GM19043 (cell line): ENCODE measurements around the gene PAPSS2.
"Not testable (repeated sequence)": the region's sequence is repeated elsewhere in the genome, so short reads cannot be mapped to it uniquely, and the experiment has no call there.

Experiments
- ATAC-seq: cut with Tn5 transposase; IDR thresholded peaks from one replicate; pipeline ENCODE4 v1.9.1; 2021; ENCODE audit warnings: low read depth; ENCODE audit not compliant: unreplicated experiment

PAPSS2 gene

DNA sequence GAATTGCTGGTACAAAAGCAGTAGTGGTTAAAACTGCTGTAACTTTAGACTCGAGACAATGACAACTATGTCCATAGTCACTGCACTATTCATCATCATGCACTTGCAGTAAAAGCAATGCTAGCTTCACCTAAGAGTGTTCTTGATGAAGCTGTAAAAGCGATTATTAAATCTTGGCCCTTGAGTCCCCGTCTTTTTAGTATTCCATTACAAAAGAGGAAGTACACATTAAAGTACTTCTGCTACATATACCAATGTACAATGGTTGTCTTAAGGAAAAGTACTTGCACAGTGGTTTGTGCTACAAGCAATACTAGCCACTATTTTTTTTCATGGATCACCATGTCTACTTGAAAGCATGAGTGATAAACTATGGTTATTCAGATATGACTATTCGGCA, 80.0 kb downstream of the PAPSS2 start:
- ATAC-seq, result no peak

DNA sequence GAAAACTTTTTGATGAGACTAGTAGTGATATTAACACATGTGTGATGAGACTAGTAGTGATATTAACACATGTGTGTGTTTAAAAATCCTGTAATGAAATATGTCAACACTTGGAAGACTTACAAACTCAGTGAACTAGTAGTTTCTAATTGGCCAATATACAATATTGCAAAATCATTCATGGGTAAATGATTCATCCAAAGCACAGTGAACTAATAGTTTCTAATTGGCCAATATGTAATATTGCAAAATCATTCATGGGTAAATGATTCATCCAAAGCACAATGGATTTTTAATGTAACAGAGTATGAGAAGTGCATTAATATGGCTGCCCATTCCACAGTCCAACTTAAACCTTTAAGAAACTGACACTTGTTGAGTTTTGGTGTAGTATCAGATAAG, 80.6 kb downstream of the PAPSS2 start:
- ATAC-seq, result no peak

DNA sequence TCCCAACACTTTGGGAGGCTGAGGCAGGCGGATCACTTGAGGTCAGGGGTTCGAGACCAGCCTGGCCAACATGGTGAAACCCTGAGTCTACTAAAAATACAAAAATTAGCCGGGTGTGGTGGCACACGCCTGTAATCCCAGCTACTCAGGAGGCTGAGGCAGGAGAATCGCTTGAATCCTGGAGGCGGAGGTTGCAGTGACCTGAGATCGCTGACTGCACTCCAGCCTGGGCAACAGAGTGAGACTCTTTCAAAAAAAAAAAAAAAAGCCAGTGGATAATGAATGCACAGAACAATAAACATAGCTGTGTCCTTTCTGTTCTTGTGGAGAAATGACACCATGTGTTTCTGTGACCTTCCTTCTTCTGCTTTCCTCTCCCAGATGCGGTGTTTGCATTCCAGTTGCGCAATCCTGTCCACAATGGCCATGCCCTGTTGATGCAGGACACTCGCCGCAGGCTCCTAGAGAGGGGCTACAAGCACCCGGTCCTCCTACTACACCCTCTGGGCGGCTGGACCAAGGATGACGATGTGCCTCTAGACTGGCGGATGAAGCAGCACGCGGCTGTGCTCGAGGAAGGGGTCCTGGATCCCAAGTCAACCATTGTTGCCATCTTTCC, 83.4 kb downstream of the PAPSS2 start:
- not testable (repeated sequence) for ATAC-seq

DNA sequence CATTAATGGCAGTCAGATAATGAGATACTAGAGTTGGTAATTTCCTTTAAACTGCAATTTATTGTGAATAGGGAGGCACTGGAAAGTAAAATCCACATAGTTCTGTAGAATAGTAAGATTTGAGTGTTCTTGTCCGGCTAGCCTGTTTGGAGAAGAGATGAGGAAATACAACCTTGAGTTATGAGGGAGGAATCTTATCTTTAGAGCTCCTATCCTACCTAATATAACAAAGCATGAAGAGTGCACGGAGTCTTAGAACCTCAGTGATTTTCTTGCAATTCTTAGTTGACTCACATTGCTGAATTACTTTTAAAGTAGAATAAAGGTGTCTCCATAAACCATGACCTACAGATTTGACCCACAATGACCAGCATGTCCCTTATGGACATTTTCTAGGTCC, 84.9 kb downstream of the PAPSS2 start:
- no peak for ATAC-seq

DNA sequence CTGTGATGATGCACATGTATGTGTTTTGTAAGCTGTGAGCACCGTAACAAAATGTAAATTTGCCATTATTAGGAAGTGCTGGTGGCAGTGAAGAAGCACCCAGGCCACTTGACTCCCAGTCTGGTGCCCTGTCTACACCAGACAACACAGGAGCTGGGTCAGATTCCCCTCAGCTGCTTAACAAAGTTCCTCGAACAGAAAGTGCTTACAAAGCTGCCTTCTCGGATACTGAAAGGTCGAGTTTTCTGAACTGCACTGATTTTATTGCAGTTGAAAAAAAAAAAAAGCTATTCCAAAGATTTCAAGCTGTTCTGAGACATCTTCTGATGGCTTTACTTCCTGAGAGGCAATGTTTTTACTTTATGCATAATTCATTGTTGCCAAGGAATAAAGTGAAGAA, 87.2 kb downstream of the PAPSS2 start:
- no peak for ATAC-seq

DNA sequence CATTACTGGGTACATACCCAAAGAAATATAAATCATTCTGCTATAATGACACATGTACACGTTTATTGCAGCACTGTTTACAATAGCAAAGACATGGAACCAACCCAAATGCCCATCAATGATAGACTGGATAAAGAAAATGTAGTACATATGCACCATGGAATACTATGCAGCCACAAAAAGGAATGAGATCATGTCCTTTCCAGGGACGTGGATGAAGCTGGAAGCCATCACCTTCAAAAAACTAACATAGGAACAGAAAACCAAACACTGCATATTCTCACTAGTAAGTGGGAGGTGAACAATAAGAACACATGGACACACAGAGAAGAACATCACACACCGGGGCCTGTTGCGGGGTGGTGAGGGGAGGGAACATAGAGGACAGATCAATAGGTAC, 88.6 kb downstream of the PAPSS2 start:
- not testable (repeated sequence) for ATAC-seq

DNA sequence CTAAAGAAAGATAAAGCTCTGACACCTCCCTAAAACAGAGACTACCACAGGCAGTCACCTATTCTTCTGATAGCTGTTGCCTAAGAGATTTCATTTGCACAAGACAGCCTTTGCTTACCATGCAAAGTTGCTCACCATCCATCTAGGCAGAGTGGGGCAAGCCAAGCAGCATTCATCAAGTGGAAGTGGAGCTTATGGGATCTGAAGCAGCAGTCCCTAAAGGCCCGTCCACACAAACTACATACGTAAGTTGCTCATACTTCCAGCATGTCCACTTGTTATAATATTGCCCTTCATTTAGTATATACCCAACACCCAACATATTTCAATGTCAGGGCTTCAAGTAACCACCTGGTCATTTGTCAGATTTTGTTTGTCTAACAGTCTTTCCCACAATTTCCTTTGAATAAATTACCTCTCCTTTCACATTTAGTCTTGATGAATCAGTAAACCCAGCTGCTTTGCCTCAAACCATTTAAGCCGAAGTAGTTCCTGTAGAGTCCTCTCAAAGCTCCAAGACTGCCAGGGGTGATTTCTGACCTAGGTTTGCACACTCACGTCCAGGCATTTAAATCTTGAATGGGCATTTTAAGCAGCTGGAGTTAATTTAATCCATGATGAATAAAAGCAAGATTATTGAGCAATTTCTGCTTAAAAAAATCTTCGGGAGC, 90.5 kb downstream of the PAPSS2 start:
- no peak for ATAC-seq

DNA sequence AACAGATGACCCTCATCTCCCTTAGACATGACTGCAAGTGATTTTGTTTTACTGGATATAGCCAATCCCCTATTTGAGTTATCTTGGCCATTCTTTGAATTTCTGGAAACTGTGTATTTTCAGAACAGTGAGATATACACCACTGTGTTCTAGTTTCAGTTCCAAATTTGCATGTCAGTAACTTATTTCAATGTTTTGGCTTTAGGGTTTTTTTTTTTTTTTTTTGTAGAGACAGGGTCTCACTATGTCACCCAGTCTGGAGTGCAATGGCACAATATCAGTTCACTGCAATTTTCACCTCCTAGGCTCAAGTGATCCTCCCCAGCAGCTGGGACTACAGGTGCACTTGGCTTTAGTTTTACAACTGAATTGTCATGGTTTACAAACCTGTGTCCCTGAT, 91.1 kb downstream of the PAPSS2 start:
- peak; percentile 63 for ATAC-seq

DNA sequence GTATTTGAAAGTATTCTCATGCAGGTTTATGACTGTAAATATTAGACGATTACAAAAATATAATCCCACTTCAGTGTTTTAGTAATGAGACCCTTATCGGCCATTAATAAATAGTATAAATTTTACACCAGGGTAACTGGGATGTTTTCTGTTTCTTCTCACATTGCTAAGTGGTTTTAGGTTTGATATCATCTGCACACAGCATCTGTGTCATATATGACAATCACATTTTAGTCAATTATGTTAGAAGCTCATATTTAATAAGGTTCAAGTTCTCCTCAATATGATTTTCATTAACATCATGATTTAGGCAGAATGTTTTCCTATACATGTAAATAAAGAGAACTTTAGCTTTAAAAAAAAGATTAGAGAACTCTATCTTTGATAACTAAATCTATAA, 91.6 kb downstream of the PAPSS2 start:
- ATAC-seq, result no peak

DNA sequence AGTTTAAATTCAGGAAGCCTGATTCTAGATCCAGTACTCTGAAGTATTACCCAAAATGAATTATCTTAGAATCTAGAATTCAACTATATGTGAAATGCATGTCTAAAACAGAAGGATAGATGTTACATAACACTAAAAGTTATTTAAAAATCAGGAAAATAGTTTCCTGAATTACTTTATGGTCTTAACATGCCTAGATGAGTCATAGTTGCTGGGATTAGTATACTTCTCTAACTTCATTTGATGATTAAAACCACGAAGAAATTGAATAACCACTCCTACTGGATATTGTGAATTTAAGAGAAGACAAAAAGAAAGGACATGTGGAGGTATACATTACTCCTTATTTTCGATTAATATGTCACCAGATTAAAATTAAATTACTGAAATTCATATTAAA, 92.9 kb downstream of the PAPSS2 start:
- ATAC-seq, result no peak

DNA sequence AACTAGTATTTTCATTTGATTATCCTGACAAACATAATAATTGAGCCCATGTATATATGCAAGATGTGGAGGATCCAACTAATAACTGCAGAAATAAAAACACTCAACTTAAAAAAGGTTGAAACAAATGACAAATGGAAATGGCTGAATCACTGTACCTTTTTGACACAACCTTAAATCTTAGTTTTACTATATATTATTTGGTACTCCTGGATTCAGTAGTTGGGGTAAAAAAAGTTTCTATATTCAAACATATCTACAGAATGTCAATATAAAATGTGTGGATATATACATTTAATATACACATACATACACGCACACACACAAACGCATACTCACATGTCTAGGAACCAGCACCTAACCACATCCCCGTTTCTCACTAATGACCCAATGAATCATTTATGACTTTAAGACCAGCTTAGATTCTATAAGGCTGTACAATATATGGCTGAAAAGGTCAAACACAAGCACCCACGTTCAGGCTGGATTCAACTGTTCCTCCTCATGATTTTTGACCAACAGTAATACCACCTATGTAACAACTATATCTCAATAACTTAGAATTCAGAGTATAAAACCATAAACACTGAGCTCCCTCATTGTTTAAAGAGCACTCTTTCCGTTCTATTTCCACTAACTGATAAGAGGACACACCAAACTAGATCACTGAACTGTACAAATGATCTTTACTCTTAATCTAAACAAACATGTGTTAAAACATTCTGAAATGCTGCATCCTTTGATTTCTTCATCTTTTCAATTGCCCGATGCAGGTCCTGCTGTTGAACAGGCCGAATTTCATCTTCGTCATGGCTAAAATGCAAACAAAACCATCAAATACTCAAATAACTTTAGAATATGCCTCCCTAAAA, 94.6 kb downstream of the PAPSS2 start:
- no peak for ATAC-seq

DNA sequence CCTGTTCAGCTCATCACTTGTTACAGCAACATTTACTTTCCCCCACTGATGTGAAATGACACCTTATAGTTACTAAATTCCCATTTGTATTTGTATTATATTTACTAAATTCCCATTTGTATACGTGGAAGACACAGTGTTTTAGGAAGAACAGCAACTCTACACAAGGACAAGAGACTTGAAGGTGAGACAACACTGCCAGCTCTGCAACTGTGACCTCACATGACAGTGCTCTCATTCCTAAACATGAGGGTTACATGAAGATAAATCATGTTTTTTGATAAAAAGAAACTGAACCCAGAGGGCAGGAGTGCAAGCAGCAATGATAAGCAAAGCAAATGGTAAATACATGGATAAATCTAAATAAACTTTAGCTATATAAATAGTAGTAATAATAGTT, 98.0 kb downstream of the PAPSS2 start:
- ATAC-seq, result no peak

DNA sequence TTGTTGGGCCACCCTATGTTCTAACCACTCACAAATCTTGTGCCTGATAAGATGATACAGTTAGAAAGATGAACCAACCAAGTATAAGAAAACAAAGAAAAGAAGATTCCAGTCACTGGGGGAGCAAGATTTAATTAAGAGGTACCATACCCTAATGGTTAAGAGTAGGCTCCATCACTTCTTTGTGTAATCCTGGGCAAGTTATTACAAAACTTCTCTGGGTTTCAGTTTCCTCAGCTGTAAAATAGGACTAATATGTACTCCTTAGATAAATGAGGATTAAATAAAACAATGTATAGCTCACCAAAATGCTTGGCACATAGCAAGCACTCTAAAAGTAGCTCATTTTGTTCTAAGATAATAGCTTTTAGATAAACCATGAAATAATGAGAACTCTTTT, 99.9 kb downstream of the PAPSS2 start:
- ATAC-seq, result no peak

DNA sequence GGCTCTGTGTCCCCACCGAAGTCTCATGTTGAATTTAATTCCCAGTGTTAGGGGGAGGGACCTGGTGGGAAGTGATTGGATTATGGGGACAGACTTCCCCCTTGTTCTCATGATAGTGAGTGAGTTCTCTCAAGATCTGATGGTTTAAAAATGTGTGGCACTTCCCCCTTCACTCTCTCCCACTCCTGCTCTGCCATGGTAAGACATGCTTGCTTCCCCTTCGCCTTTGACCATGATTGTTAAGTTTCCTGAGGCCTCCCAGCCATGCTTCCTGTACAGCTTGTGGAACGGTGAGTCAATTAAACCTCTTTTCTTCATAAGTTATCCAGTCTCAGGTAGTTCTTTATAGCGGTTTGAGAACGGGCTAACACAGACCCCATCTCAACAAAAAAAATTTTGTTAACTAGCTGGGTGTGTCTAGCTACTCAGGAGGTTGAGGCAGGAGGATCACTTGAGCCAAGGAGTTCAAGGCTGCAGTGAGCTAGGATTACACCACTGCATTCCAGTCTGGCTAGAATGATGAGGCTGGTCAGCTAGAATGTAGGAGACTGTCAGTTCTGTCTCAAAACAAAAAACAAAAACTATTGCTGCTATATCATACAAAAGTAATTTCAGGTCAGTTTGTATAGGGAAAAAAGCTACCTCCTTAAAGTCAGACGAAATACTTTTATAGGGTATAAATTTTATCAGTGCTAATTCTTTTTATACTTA, 100.7 kb downstream of the PAPSS2 start:
- no peak for ATAC-seq

DNA sequence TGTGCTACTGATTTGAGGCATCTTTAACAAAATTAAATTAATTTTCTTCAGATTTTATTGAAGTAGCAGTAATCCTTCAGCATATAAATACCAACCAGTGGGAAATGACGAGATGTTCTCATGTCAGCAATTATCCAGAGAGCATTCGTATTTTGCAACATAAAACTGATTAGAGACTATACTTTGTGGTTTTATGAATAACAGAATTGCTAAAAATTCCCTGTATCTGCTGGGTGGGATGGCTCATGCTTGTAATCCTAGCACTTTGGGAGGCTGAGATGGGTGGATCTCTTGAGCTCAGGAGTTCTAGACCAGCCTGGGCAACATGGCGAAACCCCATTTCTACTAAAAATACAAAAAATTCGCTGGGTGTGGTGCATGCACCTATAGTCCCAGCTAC, 101.5 kb downstream of the PAPSS2 start:
- ATAC-seq, result no peak

DNA sequence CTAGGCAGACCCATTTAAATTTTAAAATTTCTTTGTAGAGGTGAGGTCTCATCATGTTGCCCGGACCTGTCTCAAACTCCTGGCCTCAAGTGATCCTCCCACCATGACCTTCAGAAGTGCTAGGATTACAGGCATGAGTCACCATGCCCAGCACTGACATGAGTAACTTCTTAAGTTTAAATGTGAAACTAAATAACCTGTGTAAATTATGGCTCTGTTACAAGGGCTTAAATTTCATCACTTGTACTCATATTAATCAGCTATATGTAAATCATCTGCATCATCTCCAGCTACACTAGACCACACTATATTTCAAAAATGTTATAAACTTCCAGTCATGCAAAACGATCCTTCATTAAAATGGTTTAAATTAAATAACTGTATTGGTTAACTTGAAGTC, 102.2 kb downstream of the PAPSS2 start:
- ATAC-seq, result peak; percentile 64

DNA sequence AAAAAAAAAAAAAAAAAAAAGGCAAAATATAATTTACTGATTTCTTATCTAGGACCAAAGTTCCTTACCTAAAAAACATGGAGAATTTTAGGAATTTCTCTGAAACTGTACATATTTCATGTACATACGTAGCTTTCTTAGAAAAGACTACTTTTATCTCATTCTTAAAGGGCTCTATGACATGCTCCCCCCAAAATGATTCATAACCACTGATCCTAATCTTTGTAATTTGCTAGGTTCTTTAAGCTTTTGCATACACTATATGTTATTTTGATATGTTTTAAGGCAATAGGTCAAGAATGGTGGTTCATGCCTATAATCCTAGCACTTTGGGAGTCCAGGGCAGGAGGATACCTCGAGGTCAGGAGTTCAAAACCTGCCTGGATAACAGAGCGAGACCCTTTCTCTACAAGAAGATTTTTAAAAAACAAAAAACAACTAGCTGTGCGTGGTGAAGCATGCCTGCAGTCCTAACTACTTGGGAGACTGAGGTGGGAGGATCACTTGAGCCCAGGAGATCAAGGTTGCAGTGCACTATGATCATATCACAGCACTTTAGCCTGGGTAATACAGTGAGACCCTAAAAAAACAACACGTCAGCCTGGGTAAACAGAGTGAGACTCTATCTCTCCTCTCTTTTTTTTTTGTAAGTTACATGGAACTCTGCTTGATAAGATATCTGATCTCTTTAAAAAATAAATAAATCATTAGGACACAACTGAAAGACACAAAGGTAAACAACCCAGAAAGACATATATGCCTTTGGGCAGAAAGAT, 103.6 kb downstream of the PAPSS2 start:
- ATAC-seq, result no peak

DNA sequence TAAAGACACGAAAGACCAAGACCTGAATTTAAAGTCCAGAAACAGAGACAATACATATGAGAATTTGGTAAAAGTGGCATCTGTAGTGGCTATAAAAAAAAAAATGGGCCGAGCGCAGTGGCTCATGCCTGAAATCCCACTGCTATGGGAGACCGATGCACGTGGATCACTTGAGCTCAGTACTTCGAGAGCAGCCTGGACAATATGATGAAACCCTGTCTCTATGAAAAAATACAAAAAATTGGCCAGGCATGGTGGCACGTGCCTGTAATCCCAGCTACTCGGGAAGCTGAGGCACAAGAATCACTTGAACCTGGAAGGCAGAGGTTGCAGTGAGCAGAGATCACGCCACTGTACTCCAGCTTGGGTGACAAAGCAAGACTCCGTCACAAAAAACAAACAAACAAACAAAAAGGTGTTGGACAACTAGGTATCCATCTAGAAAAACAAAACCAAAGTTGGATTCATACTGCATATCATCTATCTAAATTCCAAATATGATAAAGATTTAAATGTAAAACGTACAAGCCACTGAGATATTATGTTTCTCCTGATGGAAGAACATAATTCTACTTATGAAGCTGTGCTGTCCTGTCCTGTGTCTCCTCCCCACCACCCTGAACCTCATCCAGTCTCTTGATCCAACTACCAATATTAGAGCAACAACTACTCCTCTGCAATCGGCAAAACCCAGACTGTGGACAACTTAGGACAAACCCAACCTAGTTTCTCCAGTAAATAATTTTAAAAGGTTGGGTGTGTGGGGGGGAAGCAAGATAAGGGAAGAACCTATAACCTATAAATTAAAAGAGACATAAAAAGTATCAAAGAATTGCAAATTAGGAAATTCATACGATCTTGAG, 104.6 kb downstream of the PAPSS2 start:
- no peak for ATAC-seq

DNA sequence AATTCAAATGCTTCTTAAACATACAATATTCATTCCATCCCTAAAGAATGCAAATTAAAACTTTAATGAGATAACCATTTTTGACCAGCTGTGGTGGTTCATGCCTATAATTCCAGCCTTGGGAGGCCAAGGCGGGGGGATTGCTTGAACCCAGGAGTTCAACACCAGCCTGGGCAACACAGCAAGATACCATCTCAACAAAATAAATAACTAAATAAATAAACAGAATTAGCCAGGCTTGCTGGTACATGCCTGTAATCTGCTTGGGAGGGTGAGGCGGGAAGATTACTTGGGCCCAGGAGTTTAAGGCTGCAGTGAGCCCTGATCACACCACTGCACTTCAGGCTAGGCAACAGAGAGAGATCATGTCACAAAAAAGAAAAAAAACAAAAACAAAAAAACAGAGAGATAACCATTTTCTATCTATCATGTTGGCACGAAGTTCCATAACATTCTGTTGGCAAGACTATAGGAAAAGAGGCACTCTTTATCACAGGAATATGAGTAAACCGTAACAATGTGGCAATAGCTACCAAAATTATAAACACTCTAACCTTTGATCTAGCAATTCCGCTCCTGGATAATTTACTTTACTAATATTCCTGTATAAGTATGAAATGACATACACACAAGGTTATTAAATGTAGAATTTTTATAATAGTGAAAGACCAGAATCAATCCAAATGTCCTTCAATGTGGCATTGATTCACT, 106.1 kb downstream of the PAPSS2 start:
- ATAC-seq, result no peak
